GM12878 (cell line): ENCODE data around the gene RPL12. TPM values are rescaled to one million over a fixed set of nuclear protein-coding genes. Genes with fewer than 3 reads are reported as not detected.

Source experiments
- ATAC-seq: fragments of 200-7000 bp; cut with Tn5 transposase; 3 replicates; pipeline ENCODE4 v1.9.1; 2020; ENCODE audit warnings: mild to moderate bottlenecking, moderate library complexity
- BruUV-seq: library from RNA; stranded (reverse); fragments of 400-500 nt; replicated peaks from 2 replicates; lab custom pipeline; 2021; lab: Mats Ljungman, UMichigan
- CTCF ChIA-PET: fragments of 300-600 bp; sonication (Branson Sonifier 250); formaldehyde crosslinking; extraction: SDS; loops from one replicate; lab custom pipeline; 2021; ENCODE audit warnings: inconsistent platforms; lab: Yijun Ruan, JAX
- POLR2A ChIA-PET: fragments of 350-600 bp; formaldehyde crosslinking; extraction: SDS; loops from one replicate; lab custom pipeline; 2021; ENCODE audit warnings: inconsistent platforms; lab: Charles Lee
- RAD21 ChIA-PET: fragments of 300-600 bp; sonication (Branson Sonifier 250); formaldehyde crosslinking; loops from one replicate; lab custom pipeline; 2023; ENCODE audit warnings: antibody characterized with exemption; ENCODE audit not compliant: unreplicated experiment; lab: Charles Lee
- SMC1A ChIA-PET: fragments of 300-600 bp; sonication (Branson Sonifier 250); formaldehyde crosslinking; loops from one replicate; lab custom pipeline; 2023; ENCODE audit not compliant: unreplicated experiment, uncharacterized antibody; lab: Charles Lee
- DNase-seq: peaks from one replicate; pipeline ENCODE4 v3.0.0-alpha.2; 2011; ENCODE audit warnings: low read depth, low spot score
- FAIRE-seq: peaks from 3 replicates; lab custom pipeline; 2011; peaks lifted over from hg19 to GRCh38; lab: Jason Lieb, UNC
- H2AFZ ChIP-seq: 2 replicates; pipeline ENCODE4 v1.6.0; 2011; ENCODE audit warnings: low read depth, low read length, control low read depth; ENCODE audit not compliant: control insufficient read depth
- H3K27ac ChIP-seq: 2 replicates; pipeline ENCODE4 v1.5.1; 2011; ENCODE audit warnings: control low read depth; ENCODE audit not compliant: control insufficient read depth, insufficient read depth
- H3K27me3 ChIP-seq, 2 experiments: replicated peaks in 1 of 2; 2 replicates each; pipeline versions ENCODE4 v1.6.0 to v1.6.1; 2011; ENCODE audit warnings: low read length in 1 of 2; ENCODE audit not compliant: control insufficient read depth in 2 of 2, insufficient read depth in 2 of 2
- H3K36me3 ChIP-seq, 2 experiments: 2 replicates each; pipeline ENCODE4 v1.5.1; 2011; ENCODE audit warnings: low read length in 1 of 2; ENCODE audit not compliant: control insufficient read depth in 2 of 2, insufficient read depth in 2 of 2
- H3K4me1 ChIP-seq: 2 replicates; pipeline ENCODE4 v1.6.1; 2011; ENCODE audit warnings: mild to moderate bottlenecking, low read length, moderate library complexity, mixed read lengths; ENCODE audit not compliant: control insufficient read depth, insufficient read depth
- H3K4me2 ChIP-seq: 2 replicates; pipeline ENCODE4 v1.6.0; 2011; ENCODE audit warnings: control low read depth; ENCODE audit not compliant: control insufficient read depth, insufficient read depth
- H3K4me3 ChIP-seq: fragments of 200-600 bp; sonication (generic); 2 replicates; pipeline ENCODE4 v1.5.1; 2016
- H3K79me2 ChIP-seq: 2 replicates; pipeline ENCODE4 v1.6.0; 2011; ENCODE audit warnings: low read length; ENCODE audit not compliant: control insufficient read depth, insufficient read depth
- H3K9ac ChIP-seq: 2 replicates; pipeline ENCODE4 v1.8.0; 2011; ENCODE audit warnings: low read length, control low read depth, mixed read lengths; ENCODE audit not compliant: control insufficient read depth, insufficient read depth
- H3K9me3 ChIP-seq: replicated peaks from 3 replicates; pipeline ENCODE4 v1.5.1; 2011; ENCODE audit warnings: mild to moderate bottlenecking, low read length; ENCODE audit not compliant: control insufficient read depth, insufficient read depth
- H4K20me1 ChIP-seq: 2 replicates; pipeline ENCODE4 v1.6.0; 2011; ENCODE audit not compliant: control insufficient read depth, insufficient read depth
- BMI1 ChIP-seq: fragments of 450-650 bp; IDR thresholded peaks from 2 replicates; pipeline ENCODE4 v1.6.1; 2016; ENCODE audit warnings: mild to moderate bottlenecking, moderate library complexity, borderline replicate concordance
- HDGF ChIP-seq: fragments of 450-650 bp; IDR thresholded peaks from 2 replicates; pipeline ENCODE4 v1.6.1; 2016; ENCODE audit warnings: antibody characterized with exemption
- IRF4 ChIP-seq: IDR thresholded peaks from 2 replicates; pipeline ENCODE4 v1.6.1; 2011; ENCODE audit warnings: low read depth, low read length
- KAT2A ChIP-seq: conservative IDR thresholded peaks from 2 replicates; pipeline ENCODE4 v1.6.1; 2011; ENCODE audit warnings: low read depth, low read length; ENCODE audit not compliant: control insufficient read depth
- MYC ChIP-seq: IDR thresholded peaks from 2 replicates; pipeline ENCODE4 v1.6.1; 2011; ENCODE audit warnings: mild to moderate bottlenecking, low read length, moderate library complexity, inconsistent platforms; ENCODE audit not compliant: insufficient read depth, insufficient replicate concordance, insufficient read length, severe bottlenecking
- NR2C1 ChIP-seq: fragments of 450-650 bp; IDR thresholded peaks from 2 replicates; pipeline ENCODE4 v1.6.1; 2017; ENCODE audit warnings: antibody characterized with exemption, mild to moderate bottlenecking, moderate library complexity
- POU2F2 ChIP-seq: IDR thresholded peaks from 3 replicates; pipeline ENCODE4 v1.6.1; 2011; ENCODE audit warnings: low read depth, mild to moderate bottlenecking, low read length, borderline replicate concordance
- SMAD1 ChIP-seq: fragments of 450-650 bp; IDR thresholded peaks from 2 replicates; pipeline ENCODE4 v1.6.1; 2018; ENCODE audit warnings: mild to moderate bottlenecking, low read depth; ENCODE audit not compliant: partially characterized antibody
- WRNIP1 ChIP-seq: IDR thresholded peaks from 2 replicates; pipeline ENCODE4 v1.6.1; 2011; ENCODE audit warnings: low read depth, low read length, improper control_type of control experiment, borderline replicate concordance
- YBX1 ChIP-seq: fragments of 450-650 bp; IDR thresholded peaks from 2 replicates; pipeline ENCODE4 v1.6.1; 2016; ENCODE audit warnings: antibody characterized with exemption
- WGBS: methylation state at CpG from one replicate; pipeline ENCODE4 v1.1.6; 2016; ENCODE audit warnings: low lambda C conversion rate; ENCODE audit not compliant: insufficient replicate concordance, insufficient coverage; ENCODE audit errors: missing lambda C conversion rate; 5-methylcytosine and 5-hydroxymethylcytosine counted together
- in situ Hi-C: fragments of 300-500 bp; cut with MboI; formaldehyde crosslinking; loops from 9 replicates; pipeline ENCODE4 v1.14.3; 2018; ENCODE audit warnings: mixed read lengths
- intact Hi-C: fragments of 100-400 bp; cut with micrococcal nuclease; formaldehyde crosslinking; loops from one replicate; pipeline ENCODE4 v1.14.2; 2022; ENCODE audit not compliant: unreplicated experiment
- polyA plus RNA-seq, 11 experiments: library from polyadenylated mRNA; depleted of rRNA in 4 of 11; unstranded in 6 of 11; stranded (reverse) in 5 of 11; fragments of >200 nt; fragmentation: Nextera tagmentation in 4 of 11; fragmentation: Illumina TruSeq in 1 of 11; extraction: Ambion mirVana in 4 of 11; extraction: Trizol in 1 of 11; gene quantifications; 1 replicate in 1 of 11; 2 replicates in 10 of 11; pipeline versions ENCODE4 v1.2.1 to v1.2.3, GENCODE V29; 2011 to 2016; ENCODE audit warnings: inconsistent platforms in 2 of 11, missing spikeins in 2 of 11, low read depth in 1 of 11
- total RNA-seq, 4 experiments: library from RNA; depleted of rRNA in 3 of 4; stranded (reverse); fragments of >200 nt in 3 of 4; fragmentation: Illumina TruSeq in 1 of 4; extraction: Trizol in 1 of 4; gene quantifications; 2 replicates each; pipeline versions ENCODE4 v1.2.1 to v1.2.3, GENCODE V29; 2013 to 2021
- TF ChIP-seq, protein P1 (sequence below): fragments of 450-650 bp; IDR thresholded peaks from 2 replicates; pipeline ENCODE4 v1.6.1; 2017; ENCODE audit warnings: low read depth, mild to moderate bottlenecking, moderate library complexity
- TF ChIP-seq, protein P2 (sequence below): IDR thresholded peaks from 2 replicates; pipeline ENCODE4 v1.6.1; 2012; ENCODE audit warnings: mild to moderate bottlenecking, low read depth, low read length
- TF ChIP-seq, protein P3 (sequence below): IDR thresholded peaks from 2 replicates; pipeline ENCODE4 v1.6.1; 2011; ENCODE audit warnings: low read depth, low read length, improper control_type of control experiment, borderline replicate concordance

RPL12 gene
- total and polyA plus RNA-seq, 10 of the 15 experiments (the other 5 are each of a cell fraction or from before 2014, with no cell fraction given) = 961 to 5,544 (median 2,858) TPM

DNA sequence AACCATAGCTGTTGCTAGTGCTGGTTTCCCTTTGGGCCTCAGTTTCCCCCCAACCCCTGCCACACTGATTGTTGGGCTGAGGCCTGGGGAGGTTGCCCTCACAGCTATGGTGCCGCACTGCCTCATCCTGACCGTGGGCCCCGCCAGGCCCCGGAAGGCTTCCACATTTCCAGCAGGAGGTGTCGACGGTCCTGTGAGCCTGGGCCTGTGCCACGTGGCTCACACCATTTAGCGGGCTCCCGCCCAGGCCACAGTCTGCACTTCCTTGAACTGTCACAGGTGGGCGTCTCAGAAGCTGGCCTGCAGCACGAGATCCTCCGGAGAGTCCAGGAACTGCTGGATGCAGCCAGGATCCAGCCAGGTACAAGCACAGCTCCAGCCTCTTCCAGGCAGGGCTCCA, 45.8 kb upstream of the RPL12 start:
- no peak overlapping the region for H3K27ac ChIP-seq
- FAIRE-seq (no peak), DNase-seq (no peak), ATAC-seq (no peak)
- BruUV-seq = no TSS peak
- RAD21 ChIA-PET = no interaction called here
- H3K9ac ChIP-seq = no peak overlapping the region
- 91% methylated on average over 12 of the region's 12 CpGs for WGBS
- SMC1A ChIA-PET = no interaction called here
- intact Hi-C loops (no loop called here), in situ Hi-C loops (no loop called here)
- H3K4me1 ChIP-seq = no peaks in the 10 kb centered on the region
- no peaks in the 10 kb centered on the region for H3K79me2 ChIP-seq
- H2AFZ ChIP-seq = no peak overlapping the region
- no peaks in the 10 kb centered on the region for H3K27me3 ChIP-seq
- no peaks in the 10 kb centered on the region for H3K9me3 ChIP-seq
- no peak overlapping the region for H3K4me3 ChIP-seq
- H4K20me1 ChIP-seq = no peaks in the 10 kb centered on the region
- no peak overlapping the region for H3K4me2 ChIP-seq
- CTCF ChIA-PET = no interaction called here
- TF ChIP-seq, protein P1, sequence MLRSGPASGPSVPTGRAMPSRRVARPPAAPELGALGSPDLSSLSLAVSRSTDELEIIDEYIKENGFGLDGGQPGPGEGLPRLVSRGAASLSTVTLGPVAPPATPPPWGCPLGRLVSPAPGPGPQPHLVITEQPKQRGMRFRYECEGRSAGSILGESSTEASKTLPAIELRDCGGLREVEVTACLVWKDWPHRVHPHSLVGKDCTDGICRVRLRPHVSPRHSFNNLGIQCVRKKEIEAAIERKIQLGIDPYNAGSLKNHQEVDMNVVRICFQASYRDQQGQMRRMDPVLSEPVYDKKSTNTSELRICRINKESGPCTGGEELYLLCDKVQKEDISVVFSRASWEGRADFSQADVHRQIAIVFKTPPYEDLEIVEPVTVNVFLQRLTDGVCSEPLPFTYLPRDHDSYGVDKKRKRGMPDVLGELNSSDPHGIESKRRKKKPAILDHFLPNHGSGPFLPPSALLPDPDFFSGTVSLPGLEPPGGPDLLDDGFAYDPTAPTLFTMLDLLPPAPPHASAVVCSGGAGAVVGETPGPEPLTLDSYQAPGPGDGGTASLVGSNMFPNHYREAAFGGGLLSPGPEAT = no peak
- TF ChIP-seq, protein P2, sequence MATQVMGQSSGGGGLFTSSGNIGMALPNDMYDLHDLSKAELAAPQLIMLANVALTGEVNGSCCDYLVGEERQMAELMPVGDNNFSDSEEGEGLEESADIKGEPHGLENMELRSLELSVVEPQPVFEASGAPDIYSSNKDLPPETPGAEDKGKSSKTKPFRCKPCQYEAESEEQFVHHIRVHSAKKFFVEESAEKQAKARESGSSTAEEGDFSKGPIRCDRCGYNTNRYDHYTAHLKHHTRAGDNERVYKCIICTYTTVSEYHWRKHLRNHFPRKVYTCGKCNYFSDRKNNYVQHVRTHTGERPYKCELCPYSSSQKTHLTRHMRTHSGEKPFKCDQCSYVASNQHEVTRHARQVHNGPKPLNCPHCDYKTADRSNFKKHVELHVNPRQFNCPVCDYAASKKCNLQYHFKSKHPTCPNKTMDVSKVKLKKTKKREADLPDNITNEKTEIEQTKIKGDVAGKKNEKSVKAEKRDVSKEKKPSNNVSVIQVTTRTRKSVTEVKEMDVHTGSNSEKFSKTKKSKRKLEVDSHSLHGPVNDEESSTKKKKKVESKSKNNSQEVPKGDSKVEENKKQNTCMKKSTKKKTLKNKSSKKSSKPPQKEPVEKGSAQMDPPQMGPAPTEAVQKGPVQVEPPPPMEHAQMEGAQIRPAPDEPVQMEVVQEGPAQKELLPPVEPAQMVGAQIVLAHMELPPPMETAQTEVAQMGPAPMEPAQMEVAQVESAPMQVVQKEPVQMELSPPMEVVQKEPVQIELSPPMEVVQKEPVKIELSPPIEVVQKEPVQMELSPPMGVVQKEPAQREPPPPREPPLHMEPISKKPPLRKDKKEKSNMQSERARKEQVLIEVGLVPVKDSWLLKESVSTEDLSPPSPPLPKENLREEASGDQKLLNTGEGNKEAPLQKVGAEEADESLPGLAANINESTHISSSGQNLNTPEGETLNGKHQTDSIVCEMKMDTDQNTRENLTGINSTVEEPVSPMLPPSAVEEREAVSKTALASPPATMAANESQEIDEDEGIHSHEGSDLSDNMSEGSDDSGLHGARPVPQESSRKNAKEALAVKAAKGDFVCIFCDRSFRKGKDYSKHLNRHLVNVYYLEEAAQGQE = no peak
- no peak for TF ChIP-seq KAT2A
- TF ChIP-seq IRF4 = no peak
- TF ChIP-seq, protein P3, sequence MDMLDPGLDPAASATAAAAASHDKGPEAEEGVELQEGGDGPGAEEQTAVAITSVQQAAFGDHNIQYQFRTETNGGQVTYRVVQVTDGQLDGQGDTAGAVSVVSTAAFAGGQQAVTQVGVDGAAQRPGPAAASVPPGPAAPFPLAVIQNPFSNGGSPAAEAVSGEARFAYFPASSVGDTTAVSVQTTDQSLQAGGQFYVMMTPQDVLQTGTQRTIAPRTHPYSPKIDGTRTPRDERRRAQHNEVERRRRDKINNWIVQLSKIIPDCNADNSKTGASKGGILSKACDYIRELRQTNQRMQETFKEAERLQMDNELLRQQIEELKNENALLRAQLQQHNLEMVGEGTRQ = no peak
- no peak for TF ChIP-seq MYC
- no peak for TF ChIP-seq SMAD1
- TF ChIP-seq YBX1 = no peak
- TF ChIP-seq HDGF = no peak
- TF ChIP-seq BMI1 = no peak
- no peak for TF ChIP-seq WRNIP1
- TF ChIP-seq NR2C1 = no peak
- TF ChIP-seq POU2F2 = no peak
- POLR2A ChIA-PET = interaction anchor here (0.5 kb wide), 1 partner anchor 534 kb away, joined by 3 read pairs; no protein-coding TSS in a partner anchor
- peaks cover 2 to 3% of the 10 kb centered on the region in 2 experiments; a peak in 3 of 4 replicates for H3K36me3 ChIP-seq
